Measurements from ENCODE around the gene AGPAT4.
"Not testable (repeated sequence)": the region's sequence is repeated elsewhere in the genome, so short reads cannot be mapped to it uniquely, and the experiment has no call there.

AGPAT4 gene, protein sequence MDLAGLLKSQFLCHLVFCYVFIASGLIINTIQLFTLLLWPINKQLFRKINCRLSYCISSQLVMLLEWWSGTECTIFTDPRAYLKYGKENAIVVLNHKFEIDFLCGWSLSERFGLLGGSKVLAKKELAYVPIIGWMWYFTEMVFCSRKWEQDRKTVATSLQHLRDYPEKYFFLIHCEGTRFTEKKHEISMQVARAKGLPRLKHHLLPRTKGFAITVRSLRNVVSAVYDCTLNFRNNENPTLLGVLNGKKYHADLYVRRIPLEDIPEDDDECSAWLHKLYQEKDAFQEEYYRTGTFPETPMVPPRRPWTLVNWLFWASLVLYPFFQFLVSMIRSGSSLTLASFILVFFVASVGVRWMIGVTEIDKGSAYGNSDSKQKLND

DNA sequence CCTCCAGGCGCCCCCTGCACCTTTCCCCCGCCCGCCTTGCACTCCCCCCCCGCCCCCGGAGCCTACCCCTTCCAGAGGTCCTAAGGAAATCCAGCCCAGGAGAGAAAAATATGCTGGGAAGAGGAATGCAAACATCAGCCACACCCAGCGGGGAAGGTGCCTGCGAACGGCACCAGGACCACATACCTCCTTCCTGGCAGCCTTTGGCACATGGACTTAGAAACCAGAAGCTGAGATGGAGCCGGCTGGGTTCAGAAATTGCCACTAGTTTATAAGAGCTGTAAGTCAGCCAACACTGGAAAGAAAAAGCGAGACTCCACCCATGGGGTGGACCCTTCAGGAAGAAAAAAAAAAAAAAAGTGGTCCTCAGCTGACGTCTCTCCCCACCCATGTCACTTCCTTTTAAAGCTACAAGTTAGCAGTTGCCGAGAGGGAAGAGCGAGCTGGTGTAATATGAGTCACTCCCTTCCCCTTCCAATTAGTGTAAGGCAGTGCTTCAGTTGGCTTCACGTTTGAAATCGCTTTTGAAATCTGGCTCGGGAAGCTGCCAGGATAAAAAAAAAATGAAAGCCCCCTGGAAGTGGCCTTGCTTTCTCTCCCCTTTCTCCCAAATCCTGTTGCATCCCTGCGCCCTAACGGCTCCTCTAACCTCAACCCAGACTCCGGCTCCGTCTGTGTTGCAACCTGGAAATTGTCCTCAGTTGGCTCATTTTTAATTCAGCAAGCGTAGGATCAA lies at the start of gene AGPAT4:
Gene AGPAT4, minus strand, starts transcription at position 310 of the 736 bp plus-strand sequence. CDS start 41,848 bp downstream, outside the sequence.
- peak; percentile 23 to 44 for DNase-seq (ENCODE audit: low read depth in 2 of 2)

DNA sequence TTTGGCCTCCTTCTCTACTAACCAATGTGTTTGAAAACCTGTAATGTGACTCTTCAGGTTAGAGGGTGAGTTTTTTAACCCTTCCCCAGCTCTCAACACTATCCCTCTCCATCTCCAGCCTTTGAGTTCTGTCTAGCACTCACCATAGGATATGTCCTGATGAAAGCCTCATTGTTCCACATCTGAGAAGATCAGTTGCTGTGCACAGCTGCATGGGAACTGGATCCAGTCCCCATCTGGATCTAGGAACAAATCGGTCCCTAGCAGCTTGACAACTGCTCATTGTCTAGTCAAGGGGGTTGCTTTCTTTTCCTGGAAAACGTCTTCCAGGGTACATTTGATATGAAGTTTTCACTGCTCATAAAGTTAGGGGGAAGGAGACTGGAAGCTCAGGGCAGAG lies 45.4 kb upstream of the AGPAT4 start:
- no peak for DNase-seq (ENCODE audit: low read depth in 2 of 2)

DNA sequence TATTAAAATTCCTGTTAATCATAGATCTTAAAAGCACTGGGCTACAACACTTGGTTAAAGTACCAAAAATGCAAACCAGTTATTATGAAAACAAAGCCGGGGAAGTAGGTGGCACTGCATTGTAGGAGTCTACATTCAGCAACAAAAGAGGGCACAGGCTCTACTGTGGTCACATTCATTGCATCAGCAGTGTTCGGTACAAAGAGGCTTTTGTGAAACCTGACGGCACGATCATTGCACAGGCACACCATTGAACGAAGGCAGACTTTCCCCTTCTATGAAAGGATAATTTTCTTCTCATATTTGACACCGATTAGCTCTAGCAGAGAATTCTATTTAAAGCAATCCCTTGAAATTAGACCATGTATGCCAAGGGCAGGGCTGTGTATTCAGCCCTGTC lies 44.6 kb upstream of the AGPAT4 start:
- DNase-seq (ENCODE audit: low read depth in 2 of 2) = no peak

GRCh38 chr6:161316531-161316930 lies 42.7 kb upstream of the AGPAT4 start:
- no peak for DNase-seq (ENCODE audit: low read depth in 2 of 2)

DNA sequence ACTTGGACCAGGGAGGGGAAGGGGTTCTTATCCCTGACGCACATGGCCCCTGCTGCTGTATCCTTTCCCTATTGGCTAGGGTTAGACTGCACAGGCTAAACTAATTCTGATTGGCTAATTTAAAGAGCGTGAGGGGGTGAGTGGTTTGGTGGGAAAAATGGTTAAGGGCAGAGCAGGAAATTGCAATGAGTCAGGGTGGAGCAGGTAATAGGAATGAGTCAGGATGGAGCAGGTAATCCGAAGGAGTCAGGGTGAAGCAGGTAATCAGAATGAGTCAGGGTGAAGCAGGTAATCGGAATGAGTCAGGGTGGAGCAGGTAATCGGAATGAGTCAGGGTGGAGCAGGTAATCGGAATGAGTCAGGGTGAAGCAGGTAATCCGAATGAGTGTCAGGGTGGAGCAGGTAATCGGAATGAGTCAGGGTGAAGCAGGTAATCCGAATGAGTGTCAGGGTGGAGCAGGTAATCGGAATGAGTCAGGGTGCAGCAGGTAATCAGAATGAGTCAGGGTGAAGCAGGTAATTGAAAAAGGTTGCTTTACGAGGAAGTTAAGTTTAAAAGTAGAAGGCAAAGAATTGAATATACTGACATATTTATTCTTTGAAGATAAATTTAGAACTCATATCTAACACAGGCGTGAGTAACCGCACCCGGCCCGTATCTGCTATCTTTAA lies 41.5 kb upstream of the AGPAT4 start:
- not testable (repeated sequence) for DNase-seq (ENCODE audit: low read depth in 2 of 2)

DNA sequence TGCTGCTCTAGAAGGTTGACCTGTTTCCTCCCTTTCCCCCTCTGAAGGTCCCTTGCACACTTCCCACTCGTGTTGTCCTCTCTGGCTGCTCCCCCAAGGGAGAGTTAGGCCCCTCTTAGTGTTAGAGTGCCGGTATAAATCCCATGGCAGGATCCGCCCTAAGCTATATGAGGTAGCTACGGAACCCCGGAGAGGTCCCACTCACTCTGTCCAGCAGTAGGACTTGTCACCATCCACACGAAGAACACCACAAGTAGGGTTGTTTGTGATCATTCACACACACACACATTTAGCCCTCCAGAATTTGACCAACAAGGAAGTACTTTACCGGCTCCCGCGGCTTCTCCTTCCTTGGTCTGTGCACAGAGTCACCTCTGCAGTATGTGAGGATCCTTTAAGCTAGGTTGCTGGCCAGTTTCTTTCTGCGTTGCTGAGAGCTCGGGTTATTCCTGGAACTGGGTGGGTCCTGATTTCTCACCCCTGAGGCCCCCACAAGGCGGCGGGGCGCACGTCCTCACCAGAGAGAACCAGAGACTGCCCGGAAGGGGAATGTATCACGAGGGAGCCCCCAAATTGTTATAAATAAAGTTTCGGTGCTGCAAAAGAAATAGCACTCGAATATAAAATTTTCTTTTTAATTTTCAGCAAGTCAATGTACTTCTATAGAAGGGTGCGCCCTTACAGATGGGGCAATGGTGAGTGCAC lies 40.8 kb upstream of the AGPAT4 start:
- not testable (repeated sequence) for DNase-seq (ENCODE audit: low read depth in 2 of 2)

DNA sequence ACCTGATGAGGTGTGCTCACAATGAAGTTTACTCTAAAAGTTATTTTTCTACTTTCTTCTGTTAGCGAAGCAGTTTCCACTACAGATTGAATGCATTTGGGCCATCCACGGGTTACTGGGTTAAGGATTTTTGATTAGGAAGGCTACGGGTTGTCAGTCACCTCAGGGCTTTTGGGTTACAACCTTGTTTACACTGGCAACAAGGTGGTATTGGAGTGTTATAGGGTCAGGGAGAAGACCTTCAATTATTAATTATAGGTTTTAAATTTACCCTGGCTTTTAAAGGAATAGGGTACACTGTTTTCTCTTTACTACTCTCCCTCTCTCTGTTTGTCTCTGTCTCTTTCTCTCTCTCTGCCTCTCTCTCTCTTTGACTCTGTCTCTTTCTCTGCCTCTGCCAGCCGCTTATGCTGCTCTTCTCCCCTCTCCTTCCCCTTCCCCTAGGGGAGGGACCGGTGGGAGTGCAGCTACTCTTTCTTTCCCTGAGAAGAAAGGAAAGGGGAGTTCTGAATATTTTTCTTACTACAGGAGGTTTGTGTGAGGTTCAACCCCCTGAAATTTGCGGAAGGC lies 40.2 kb upstream of the AGPAT4 start:
- DNase-seq (ENCODE audit: low read depth in 2 of 2) = no peak

DNA sequence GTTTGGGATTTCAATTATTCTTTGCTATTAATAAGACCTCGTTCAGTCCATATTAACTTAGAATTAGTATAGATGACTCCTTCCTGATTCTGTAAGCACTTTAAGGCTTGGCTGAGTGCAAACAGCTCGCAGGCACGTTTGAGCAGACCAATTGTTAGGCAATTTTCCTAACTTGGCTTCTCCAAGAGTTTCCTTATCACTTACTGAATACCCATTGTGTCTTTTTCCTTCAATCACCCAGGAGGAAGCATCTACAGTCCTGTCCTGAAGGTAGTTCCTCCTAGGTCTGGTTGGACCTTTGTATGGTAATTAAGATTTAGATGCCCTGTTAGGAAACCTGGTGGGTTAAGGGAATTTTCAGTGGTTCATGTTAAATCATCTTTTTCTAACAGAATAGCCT lies 39.6 kb upstream of the AGPAT4 start:
- not testable (repeated sequence) for DNase-seq (ENCODE audit: low read depth in 2 of 2)

- not testable (repeated sequence) for DNase-seq (ENCODE audit: low read depth in 2 of 2)
These were observed 35.9 kb upstream of the AGPAT4 start for GRCh38 chr6:161309774-161310173.

DNA sequence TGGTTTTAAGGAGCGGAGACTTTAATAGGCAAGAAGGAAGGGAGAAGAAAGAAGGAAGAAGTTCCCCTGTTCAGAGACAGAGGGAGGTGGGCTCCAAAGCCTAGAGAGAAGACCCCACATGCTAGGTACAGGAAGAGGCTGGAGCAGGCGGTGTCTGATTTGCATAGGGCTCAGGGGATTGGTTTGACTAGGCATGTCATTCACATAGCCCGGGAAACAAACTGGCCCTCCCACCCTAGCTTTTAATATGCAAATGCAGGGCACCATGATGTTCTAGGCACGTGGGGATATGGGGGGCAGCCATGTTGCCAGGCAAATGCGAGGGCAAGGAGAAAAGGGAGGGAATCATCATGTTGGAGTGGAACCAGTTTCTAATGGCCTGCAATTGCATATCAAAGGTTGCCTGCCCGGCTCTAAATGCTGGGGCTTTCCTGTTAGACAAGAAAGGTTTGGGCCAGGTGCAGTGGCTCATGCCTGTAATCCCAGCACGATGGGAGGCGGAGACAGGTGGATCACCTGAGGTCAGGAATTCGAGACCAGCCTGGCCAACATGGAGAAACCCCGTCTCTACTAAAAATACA lies 34.3 kb upstream of the AGPAT4 start:
- no peak for DNase-seq (ENCODE audit: low read depth in 2 of 2)

DNA sequence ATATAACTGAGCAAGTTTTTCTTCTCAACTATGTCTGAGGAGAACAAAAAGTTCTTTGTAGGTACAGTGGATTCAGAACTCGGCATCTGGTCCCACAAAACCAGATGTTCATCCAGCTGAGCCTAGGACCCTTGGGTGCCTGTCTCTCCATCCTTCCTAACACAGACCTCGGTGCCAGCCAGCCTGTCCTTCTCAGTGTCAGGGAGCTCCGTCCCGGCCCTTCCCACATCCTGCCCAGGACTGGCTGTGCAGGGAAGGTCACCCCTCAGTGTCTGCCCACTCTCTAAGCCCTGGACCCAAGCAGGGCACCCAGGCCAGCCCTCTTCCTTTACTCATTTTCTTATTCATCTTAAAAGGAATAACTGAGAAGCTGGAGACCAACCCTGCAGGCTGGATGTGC lies 32.0 kb upstream of the AGPAT4 start:
- no peak for DNase-seq (ENCODE audit: low read depth in 2 of 2)

DNA sequence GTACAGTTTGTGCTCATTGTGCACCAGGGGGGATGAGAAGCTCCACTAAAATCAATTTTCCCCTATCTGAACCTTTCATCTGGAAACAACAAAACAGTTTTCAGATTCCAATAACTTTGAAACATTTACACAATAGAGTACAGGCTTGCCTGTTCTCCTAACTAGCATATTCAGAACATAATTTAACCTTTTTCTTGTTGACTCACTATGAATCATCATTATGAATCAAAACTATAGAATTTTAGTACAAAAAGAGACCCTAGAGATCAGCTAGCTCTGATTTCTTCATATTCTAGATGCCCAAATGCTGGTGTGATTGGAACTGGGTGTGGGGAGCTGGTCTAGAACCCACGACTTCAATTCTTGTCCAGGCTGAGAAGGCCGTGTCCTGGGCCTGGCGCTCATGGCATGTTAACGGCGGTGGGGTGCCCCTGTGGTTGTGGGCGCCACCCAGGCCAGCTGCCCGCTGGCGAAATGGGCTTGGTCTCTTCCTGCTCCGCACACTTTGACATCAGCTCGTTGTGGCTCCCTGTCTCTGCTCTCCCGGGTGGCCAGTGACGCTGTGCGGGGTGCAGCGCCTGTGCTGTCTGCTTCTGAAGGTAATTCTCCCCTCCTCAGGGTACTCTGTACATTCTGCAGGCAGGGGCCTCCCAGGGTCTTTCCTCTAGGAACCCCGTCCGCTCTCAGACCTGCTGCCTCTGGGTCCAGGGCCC lies 29.9 kb upstream of the AGPAT4 start:
- no peak for DNase-seq (ENCODE audit: low read depth in 2 of 2)

DNA sequence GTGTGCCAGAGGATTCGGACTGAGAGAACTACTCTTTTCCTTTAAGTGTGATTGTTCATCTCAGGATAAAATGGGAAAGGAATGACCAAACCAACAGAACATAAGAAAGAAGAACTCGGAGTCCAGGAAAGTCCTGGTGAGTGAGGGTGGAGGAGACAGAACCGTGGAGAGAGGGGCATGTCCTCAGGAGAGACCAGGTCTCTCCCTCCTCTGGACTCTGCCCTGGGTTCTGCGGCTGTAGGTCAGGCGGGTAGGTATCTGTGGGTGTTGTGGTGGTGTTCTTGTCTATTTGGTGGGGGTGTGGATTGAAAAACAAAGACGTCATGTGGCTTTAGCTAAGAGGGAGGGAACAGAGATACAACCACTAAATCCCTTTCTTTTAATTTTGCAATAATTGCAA lies 29.1 kb upstream of the AGPAT4 start:
- DNase-seq (ENCODE audit: low read depth in 2 of 2) = no peak

GRCh38 chr6:161301338-161301737 lies 27.5 kb upstream of the AGPAT4 start:
- no peak for DNase-seq (ENCODE audit: low read depth in 2 of 2)

GRCh38 chr6:161300823-161301222 lies 27.0 kb upstream of the AGPAT4 start:
- no peak for DNase-seq (ENCODE audit: low read depth in 2 of 2)

GRCh38 chr6:161299726-161300125 lies 25.9 kb upstream of the AGPAT4 start:
- DNase-seq (ENCODE audit: low read depth in 2 of 2) = no peak

- DNase-seq (ENCODE audit: low read depth in 2 of 2) = no peak
These were observed 21.9 kb upstream of the AGPAT4 start for GRCh38 chr6:161295784-161296183.

- no peak for DNase-seq (ENCODE audit: low read depth in 2 of 2)
These were observed 18.9 kb upstream of the AGPAT4 start for GRCh38 chr6:161292650-161293281.

DNA sequence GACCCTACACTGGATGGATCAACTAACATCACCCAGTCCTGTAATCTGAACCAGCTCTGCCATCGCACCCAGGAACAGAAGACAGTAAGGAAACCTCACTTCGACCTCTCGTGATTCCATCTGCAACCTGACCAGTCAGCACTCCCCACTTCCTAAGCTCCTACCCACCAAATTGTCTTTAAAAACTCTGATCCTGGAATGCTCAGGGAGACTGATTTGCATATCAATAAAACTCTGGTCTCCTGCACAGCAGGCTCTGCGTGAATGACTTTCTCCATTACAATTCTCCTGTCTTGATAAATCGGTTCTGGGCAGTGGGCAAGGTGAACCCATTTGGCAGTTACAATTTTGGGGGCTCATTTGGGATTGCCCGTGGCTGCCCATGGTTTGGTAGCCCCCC lies 18.3 kb upstream of the AGPAT4 start:
- DNase-seq (ENCODE audit: low read depth in 2 of 2) = no peak

DNA sequence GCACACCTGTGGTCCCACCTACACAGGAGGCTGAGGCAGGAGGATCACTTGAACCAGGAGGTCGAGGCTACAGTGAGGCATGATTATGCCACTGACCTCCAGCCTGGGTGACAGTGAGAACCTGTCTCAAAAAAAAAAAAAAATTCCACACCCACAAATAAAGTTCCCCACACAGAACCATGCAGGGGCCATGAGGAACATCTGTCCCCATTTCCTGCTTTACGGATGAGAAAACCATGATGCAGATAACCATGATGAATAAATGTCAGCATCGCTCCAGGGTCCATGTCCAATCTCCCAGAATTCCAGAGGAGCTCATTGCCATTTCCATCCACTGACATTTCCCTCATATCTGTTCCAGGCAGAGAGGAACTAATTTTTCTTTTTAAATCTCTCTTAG lies 16.9 kb upstream of the AGPAT4 start:
- DNase-seq (ENCODE audit: low read depth in 2 of 2) = no peak

Data from stimulated activated CD8-positive, alpha-beta memory T cell treated with anti-CD3 and anti-CD28 coated beads, Interleukin-15, amount 100 ng/mL, for 4 hours (primary cell).